ENCODE measurements around the gene PLB1.

PLB1 gene

GRCh38 chr2:28512607-28512965, 16.7 kb downstream of the PLB1 start:
- no peak overlapping the region for H3K4me3 ChIP-seq (ENCODE audit: low read length)
- DNase-seq (ENCODE audit: low read depth): no peak
- no peak for TF ChIP-seq CTCF (conservative IDR thresholded peaks at IDR 0.05; ENCODE audit: low read depth, low read length)

- DNase-seq (ENCODE audit: low read depth): no peak
- TF ChIP-seq CTCF (conservative IDR thresholded peaks at IDR 0.05; ENCODE audit: low read depth, low read length): no peak
- H3K4me3 ChIP-seq (ENCODE audit: low read length): no peak overlapping the region
Observed at GRCh38 chr2:28513097-28513496, 17.2 kb downstream of the PLB1 start.

DNA sequence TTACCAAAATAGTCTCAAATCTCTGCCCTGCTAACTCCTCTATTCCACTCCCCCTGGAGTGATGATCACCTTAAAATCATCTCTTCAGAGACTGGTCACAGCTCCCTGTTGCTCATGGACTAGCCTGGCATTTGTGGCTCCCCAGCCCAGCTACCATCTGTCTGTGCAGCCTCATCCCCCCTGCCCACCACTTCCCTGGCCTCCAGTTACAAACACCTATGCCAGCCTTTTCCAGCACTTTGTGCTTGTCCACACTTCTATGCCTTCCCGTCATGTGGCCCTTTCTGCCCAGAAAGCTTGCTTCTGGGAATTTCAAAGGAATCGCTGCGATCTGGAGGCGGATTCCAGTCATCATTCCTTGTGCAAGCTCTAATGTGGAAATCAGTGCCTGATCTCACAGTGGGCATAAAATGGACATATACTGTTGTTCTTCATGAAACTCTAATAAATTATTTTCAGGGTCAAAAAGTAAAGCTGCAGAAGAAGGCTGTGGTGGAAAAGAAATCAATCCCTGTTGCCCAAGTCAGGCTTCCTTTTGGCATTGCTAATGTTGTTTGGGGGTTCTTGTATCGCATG, 19.4 kb downstream of the PLB1 start:
- no peak for TF ChIP-seq CTCF (conservative IDR thresholded peaks at IDR 0.05; ENCODE audit: low read depth, low read length)
- DNase-seq (ENCODE audit: low read depth): no peak
- H3K4me3 ChIP-seq (ENCODE audit: low read length): no peak overlapping the region

- TF ChIP-seq CTCF (conservative IDR thresholded peaks at IDR 0.05; ENCODE audit: low read depth, low read length): no peak
- H3K4me3 ChIP-seq (ENCODE audit: low read length): no peak overlapping the region
- no peak for DNase-seq (ENCODE audit: low read depth)
Observed at GRCh38 chr2:28516430-28516829, 20.6 kb downstream of the PLB1 start.

- TF ChIP-seq CTCF (conservative IDR thresholded peaks at IDR 0.05; ENCODE audit: low read depth, low read length): no peak
- no peak for DNase-seq (ENCODE audit: low read depth)
- H3K4me3 ChIP-seq (ENCODE audit: low read length): no peak overlapping the region
Observed at GRCh38 chr2:28516950-28517349, 21.1 kb downstream of the PLB1 start.

DNA sequence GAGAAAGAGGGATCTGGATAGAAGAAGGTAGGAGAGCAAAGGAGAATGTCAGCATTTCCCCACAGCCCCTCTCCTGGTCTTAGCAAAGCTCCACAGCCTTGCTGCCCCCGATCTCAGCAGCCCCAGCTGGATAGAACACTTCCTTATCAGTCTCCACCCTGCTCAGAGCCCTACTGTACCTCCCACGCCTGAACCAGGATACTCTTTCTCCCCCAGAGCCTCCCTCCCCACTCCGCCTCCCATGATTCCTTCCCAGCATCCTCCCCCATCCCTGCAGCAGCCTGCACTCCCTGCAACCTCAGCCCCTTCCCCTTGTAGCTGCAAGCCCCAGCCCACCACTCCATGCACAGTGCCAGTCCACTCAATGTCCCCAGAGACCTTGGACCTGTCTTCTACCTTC, 25.8 kb downstream of the PLB1 start:
- no peak overlapping the region for H3K4me3 ChIP-seq (ENCODE audit: low read length)
- no peak for TF ChIP-seq CTCF (conservative IDR thresholded peaks at IDR 0.05; ENCODE audit: low read depth, low read length)

DNA sequence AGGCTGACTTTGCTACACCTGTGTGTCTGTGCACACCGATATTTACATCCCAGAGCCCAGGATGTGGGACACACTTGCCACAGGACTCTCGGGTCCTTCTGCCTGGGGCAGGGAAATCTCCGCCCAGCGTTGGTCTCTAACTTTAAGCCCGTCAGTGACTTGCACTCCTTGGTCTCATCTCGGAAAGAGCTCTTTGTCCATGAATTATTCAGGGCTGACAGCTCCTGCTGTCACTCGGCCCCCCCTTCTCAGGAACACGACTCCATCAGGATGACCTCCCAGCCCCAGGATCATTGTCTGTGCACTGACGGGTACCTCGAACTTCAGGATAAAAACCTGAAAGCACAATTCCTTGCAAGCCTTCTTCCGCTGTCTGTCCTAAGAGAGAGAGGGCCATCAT, 26.6 kb downstream of the PLB1 start:
- no peak for DNase-seq (ENCODE audit: low read depth)
- TF ChIP-seq CTCF (conservative IDR thresholded peaks at IDR 0.05; ENCODE audit: low read depth, low read length): no peak

More for the DNA sequence above, 25.8 kb downstream of the PLB1 start:
- DNase-seq (ENCODE audit: low read depth): no peak

More for the DNA sequence above, 26.6 kb downstream of the PLB1 start:
- no peak overlapping the region for H3K4me3 ChIP-seq (ENCODE audit: low read length)

Data from retinal pigment epithelial cell (primary cell).